Stomach (tissue), 9 donors: ENCODE results near the gene ERMARD. TPM values are rescaled to one million over a fixed set of nuclear protein-coding genes. Genes with fewer than 3 reads are reported as not detected.

Experiments used
- DNase-seq, 2 donors: peaks; one replicate each; pipeline versions ENCODE4 v3.0.0 to v3.0.0-alpha.2; 2013 to 2019
- H3K27ac ChIP-seq, 5 donors: fragments of 200-600 bp in 4 of 5; sonication (generic) in 4 of 5; one replicate each; pipeline ENCODE4 v1.5.1; 2013 to 2019; ENCODE audit warnings: mild to moderate bottlenecking in 1 of 5, moderate library complexity in 1 of 5
- H3K27me3 ChIP-seq, 3 donors: fragments of 200-600 bp; sonication (generic); one replicate each; pipeline ENCODE4 v1.5.1; 2017 to 2019; ENCODE audit warnings: mixed run types in 1 of 3
- H3K36me3 ChIP-seq, 4 donors: fragments of 200-600 bp; sonication (generic); 1 replicate in 3 of 4; 2 replicates in 1 of 4; pipeline ENCODE4 v1.5.1; 2016 to 2019
- H3K4me1 ChIP-seq, 4 donors: fragments of 200-600 bp; sonication (generic); one replicate each; pipeline ENCODE4 v1.5.1; 2016 to 2019
- H3K4me3 ChIP-seq, 4 donors: fragments of 200-600 bp; sonication (generic) in 3 of 4; one replicate each; pipeline ENCODE4 v1.5.1; 2016 to 2019; ENCODE audit warnings: mild to moderate bottlenecking in 1 of 4
- H3K9me3 ChIP-seq, 4 donors: fragments of 200-600 bp; sonication (generic); one replicate each; pipeline ENCODE4 v1.5.1; 2016 to 2019
- EP300 ChIP-seq: sonication (generic); formaldehyde crosslinking; IDR thresholded peaks from one replicate; pipeline ENCODE4 v1.6.1; 2017; ENCODE audit warnings: antibody characterized with exemption
- POLR2A ChIP-seq, 4 donors: fragments of 450-650 bp; IDR thresholded peaks; one replicate each; pipeline ENCODE4 v1.6.1; 2016; ENCODE audit warnings: antibody characterized with exemption in 4 of 4, control low read depth in 2 of 4, mild to moderate bottlenecking in 1 of 4, moderate library complexity in 1 of 4
- POLR2AphosphoS5 ChIP-seq, 3 donors: sonication (generic); formaldehyde crosslinking; IDR thresholded peaks; one replicate each; pipeline ENCODE4 v1.6.1; 2016; ENCODE audit warnings: antibody characterized with exemption in 3 of 3
- WGBS, 5 donors: extraction: QIAGEN DNeasy Blood & Tissue Kit in 3 of 5; methylation state at CpG; one replicate each; pipeline versions ENCODE4 v1.1.5 to v1.1.7; 2013 to 2018; 5-methylcytosine and 5-hydroxymethylcytosine counted together
- intact Hi-C: fragments of 100-400 bp; cut with DNase I; formaldehyde crosslinking; loops from one replicate; pipeline ENCODE4 v1.15.1; 2023; ENCODE audit warnings: low total_unique reads
- polyA plus RNA-seq, 3 donors: library from polyadenylated mRNA; stranded (reverse); fragments of 200-250 nt; gene quantifications; one replicate each; pipeline ENCODE4 v1.2.3, GENCODE V29; 2013
- total RNA-seq, 5 donors: library from RNA; depleted of rRNA; stranded (reverse); fragments of >200 nt; gene quantifications; one replicate each; pipeline versions ENCODE4 v1.1.0 to v1.2.3, GENCODE V29; 2014 to 2016
- TF ChIP-seq, protein P1 (sequence below), 7 experiments: fragments of 450-650 bp in 4 of 7; fragments of 200-600 bp in 3 of 7; sonication (generic) in 3 of 7; IDR thresholded peaks; one replicate each; pipeline ENCODE4 v1.5.1; 2016 to 2019; ENCODE audit warnings: antibody characterized with exemption in 7 of 7, control low read depth in 2 of 7, mild to moderate bottlenecking in 1 of 7
- donor health status: healthy with polysubstance abuse.
- donor health status: Bipolar disorder and iron deficiency.
- donor health status: healthy.

Gene ERMARD
- total and polyA plus RNA-seq, 8 donors = 4.1 to 84.5 (median 20.8) TPM

GRCh38 chr6:169807699-169808607 is 56.5 kb downstream of the ERMARD start:
- DNase-seq = no peak
- peaks cover 0 to 7% (median 0%) of the 10 kb centered on the region in 4 donors for H3K4me1 ChIP-seq
- TF ChIP-seq, protein P1, sequence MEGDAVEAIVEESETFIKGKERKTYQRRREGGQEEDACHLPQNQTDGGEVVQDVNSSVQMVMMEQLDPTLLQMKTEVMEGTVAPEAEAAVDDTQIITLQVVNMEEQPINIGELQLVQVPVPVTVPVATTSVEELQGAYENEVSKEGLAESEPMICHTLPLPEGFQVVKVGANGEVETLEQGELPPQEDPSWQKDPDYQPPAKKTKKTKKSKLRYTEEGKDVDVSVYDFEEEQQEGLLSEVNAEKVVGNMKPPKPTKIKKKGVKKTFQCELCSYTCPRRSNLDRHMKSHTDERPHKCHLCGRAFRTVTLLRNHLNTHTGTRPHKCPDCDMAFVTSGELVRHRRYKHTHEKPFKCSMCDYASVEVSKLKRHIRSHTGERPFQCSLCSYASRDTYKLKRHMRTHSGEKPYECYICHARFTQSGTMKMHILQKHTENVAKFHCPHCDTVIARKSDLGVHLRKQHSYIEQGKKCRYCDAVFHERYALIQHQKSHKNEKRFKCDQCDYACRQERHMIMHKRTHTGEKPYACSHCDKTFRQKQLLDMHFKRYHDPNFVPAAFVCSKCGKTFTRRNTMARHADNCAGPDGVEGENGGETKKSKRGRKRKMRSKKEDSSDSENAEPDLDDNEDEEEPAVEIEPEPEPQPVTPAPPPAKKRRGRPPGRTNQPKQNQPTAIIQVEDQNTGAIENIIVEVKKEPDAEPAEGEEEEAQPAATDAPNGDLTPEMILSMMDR (IDR thresholded peaks at IDR 0.05) = no peak
- TF ChIP-seq EP300 (no peak), POLR2AphosphoS5 (IDR thresholded peaks at IDR 0.05) (no peak), POLR2A (IDR thresholded peaks at IDR 0.05) (no peak)
- no peaks in the 10 kb centered on the region for H3K36me3 ChIP-seq
- H3K27ac ChIP-seq = no peak overlapping the region
- intact Hi-C loops = no loop called here
- H3K9me3 ChIP-seq = no peaks in the 10 kb centered on the region
- 64 to 79% (median 74%) methylated on average over 7 to 9 of the region's 9 CpGs for WGBS, 5 donors
- H3K27me3 ChIP-seq = peaks cover 0 to 29% (median 9%) of the 10 kb centered on the region in 3 donors
- H3K4me3 ChIP-seq = no peak overlapping the region

DNA sequence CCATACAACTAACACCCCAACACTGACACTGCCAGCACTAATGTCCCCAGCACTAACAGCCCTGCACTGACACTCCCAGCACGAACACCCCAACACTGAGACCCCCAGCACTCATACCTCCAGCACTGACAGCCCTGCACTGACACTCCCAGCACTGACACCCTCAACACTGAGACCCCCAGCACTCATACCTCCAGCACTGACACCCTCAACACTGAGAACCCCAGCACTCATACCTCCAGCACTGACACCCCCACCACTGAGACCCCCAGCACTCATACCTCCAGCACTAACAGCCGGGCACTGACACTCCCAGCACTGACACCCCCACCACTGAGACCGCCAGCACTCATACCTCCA is 57.2 kb downstream of the ERMARD start:
- no peak for TF ChIP-seq EP300
- no peak for TF ChIP-seq POLR2A (IDR thresholded peaks at IDR 0.05)
- TF ChIP-seq, protein P1 (IDR thresholded peaks at IDR 0.05) = no peak
- no peak for TF ChIP-seq POLR2AphosphoS5 (IDR thresholded peaks at IDR 0.05)
- Histone ChIP-seq H3K36me3 (no peaks in the 10 kb centered on the region), H3K4me1 (peaks cover 0 to 7% (median 0%) of the 10 kb centered on the region in 4 donors), H3K9me3 (no peaks in the 10 kb centered on the region), H3K27me3 (peaks cover 0 to 29% (median 9%) of the 10 kb centered on the region in 3 donors), H3K27ac (no peak overlapping the region), H3K4me3 (no peak overlapping the region)
- intact Hi-C loops = no loop called here
- DNase-seq = no peak
- 55 to 90% (median 58%) methylated on average over 3 of the region's 3 CpGs for WGBS, 5 donors

DNA sequence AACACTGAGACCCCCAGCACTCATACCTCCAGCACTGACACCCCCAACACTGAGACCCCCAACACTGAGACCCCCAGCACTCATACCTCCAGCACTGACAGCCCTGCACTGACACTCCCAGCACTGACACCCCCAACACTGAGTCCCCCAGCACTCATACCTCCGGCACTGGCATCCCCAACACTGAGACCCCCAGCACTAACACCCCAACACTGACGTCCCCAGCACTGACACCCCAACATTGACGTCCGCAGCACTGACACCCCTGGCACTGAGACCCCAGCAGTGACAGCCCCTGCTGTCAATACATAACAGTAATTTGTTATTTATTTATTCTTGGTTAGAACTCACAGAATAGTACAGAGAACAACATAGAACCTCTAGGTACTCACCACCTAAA is 58.0 kb downstream of the ERMARD start:
- intact Hi-C loops = no loop called here
- H3K4me1 ChIP-seq = peaks cover 0 to 7% (median 0%) of the 10 kb centered on the region in 4 donors
- no peaks in the 10 kb centered on the region for H3K9me3 ChIP-seq
- peaks cover 0 to 22% (median 9%) of the 10 kb centered on the region in 3 donors for H3K27me3 ChIP-seq
- TF ChIP-seq POLR2A (IDR thresholded peaks at IDR 0.05) (no peak), POLR2AphosphoS5 (IDR thresholded peaks at IDR 0.05) (no peak), EP300 (no peak)
- TF ChIP-seq, protein P1 (IDR thresholded peaks at IDR 0.05) = no peak
- no peak overlapping the region for H3K4me3 ChIP-seq
- H3K27ac ChIP-seq = no peak overlapping the region
- H3K36me3 ChIP-seq = no peaks in the 10 kb centered on the region
- no peak for DNase-seq
- WGBS, 5 donors = 91 to 97% (median 93%) methylated on average over 4 of the region's 4 CpGs

DNA sequence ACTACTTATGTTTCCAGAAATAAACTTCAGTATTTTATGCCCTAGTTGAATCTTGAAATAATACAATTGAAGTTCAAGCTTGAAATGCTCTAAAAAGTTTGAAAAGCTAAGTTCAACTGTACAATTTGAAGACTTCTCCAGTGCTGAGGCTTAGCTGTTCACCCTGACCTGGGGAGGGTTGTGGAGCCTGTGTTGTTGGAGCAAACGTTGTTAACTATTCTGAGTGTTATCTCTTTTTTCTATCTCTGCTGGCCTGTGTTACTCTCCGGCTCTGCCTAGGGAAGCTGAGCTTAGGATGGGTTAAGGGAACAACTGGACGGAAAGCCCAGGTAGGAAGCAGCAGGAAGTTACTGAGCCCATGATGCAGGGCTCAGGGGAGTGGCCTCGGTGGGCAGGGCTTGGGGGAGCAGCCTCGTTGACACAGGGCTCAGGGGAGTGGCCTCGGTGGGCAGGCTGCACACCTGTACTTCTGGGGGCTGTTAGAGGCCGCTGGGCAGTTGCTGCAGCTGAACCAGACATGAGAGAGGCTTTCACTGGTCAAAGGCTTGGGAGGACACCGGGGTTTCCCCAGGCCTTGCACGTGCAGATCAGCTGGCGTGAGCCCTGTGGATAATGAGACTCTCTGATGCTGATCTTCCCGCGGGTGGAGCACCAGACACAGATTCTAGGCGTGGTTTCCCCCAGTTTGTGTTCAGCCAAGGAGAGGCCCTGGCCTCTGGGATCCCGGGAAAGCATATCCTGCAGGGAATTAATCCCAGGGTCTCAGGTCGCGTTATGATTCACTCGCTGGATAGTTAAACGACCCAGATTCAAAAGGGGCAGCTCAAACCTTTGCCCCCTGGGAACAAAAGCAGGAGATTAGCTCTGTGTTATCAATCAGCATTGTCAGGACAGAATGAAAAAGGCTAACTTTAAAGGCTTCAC is 58.9 kb downstream of the ERMARD start:
- Histone ChIP-seq H3K27me3 (peaks cover 0 to 14% (median 4%) of the 10 kb centered on the region in 3 donors), H3K4me1 (peaks cover 0 to 7% (median 0%) of the 10 kb centered on the region in 4 donors), H3K4me3 (no peak overlapping the region), H3K27ac (no peak overlapping the region), H3K9me3 (no peaks in the 10 kb centered on the region), H3K36me3 (no peaks in the 10 kb centered on the region)
- DNase-seq = peak in 1 of 2 donors; percentile 89
- intact Hi-C loops = no loop called here
- no peak for TF ChIP-seq POLR2AphosphoS5 (IDR thresholded peaks at IDR 0.05)
- TF ChIP-seq, protein P1 (IDR thresholded peaks at IDR 0.05) = no peak
- TF ChIP-seq POLR2A (IDR thresholded peaks at IDR 0.05) = no peak
- TF ChIP-seq EP300 = no peak
- WGBS, 5 donors = 24 to 43% (median 35%) methylated on average over 16 to 18 of the region's 18 CpGs
